Stimulated activated effector memory CD8-positive, alpha-beta T cell treated with anti-CD3 and anti-CD28 coated beads, Interleukin-12 subunit alpha, Interleukin-12 subunit beta, amount 100 ng/mL, for 72 hours (primary cell): ENCODE measurements around the gene CMTM7.
"Not testable (repeated sequence)": the region's sequence is repeated elsewhere in the genome, so short reads cannot be mapped to it uniquely, and the experiment has no call there.

Experiments used
- ATAC-seq: fragments of 150-1000 bp; cut with Tn5 transposase; 2 replicates; pipeline ENCODE4 v1.10.0; 2021
- DNase-seq, 2 donors: peaks; one replicate each; pipeline ENCODE4 v3.0.0; 2021 to 2022; ENCODE audit warnings: low spot score in 2 of 2
- H3K27ac Mint-ChIP-seq: one replicate; pipeline ENCODE4 v1.8.0; 2022; ENCODE audit warnings: mild to moderate bottlenecking, mixed read lengths
- H3K36me3 Mint-ChIP-seq: one replicate; pipeline ENCODE4 v1.8.0; 2022; ENCODE audit warnings: mild to moderate bottlenecking, mixed read lengths
- H3K4me1 Mint-ChIP-seq: one replicate; pipeline ENCODE4 v1.8.0; 2022; ENCODE audit warnings: mixed read lengths
- H3K4me3 Mint-ChIP-seq: one replicate; pipeline ENCODE4 v1.8.0; 2022; ENCODE audit warnings: mild to moderate bottlenecking, mixed read lengths
- H3K9me3 Mint-ChIP-seq: one replicate; pipeline ENCODE4 v1.8.0; 2022; ENCODE audit warnings: mixed read lengths

The CMTM7 gene

GRCh38 chr3:32435911-32436815, 44.5 kb downstream of the CMTM7 start:
- H3K27ac Mint-ChIP-seq = peak overlapping the region; percentile 65
- DNase-seq (peak in 1 of 2 donors; percentile 54), ATAC-seq (no peak)
- peak overlapping the region; percentile 18 for H3K4me3 Mint-ChIP-seq
- no peaks in the 10 kb centered on the region for H3K9me3 Mint-ChIP-seq
- H3K36me3 Mint-ChIP-seq = no peaks in the 10 kb centered on the region
- peaks cover 65% of the 10 kb centered on the region for H3K4me1 Mint-ChIP-seq

GRCh38 chr3:32436816-32437189, 45.1 kb downstream of the CMTM7 start:
- no peak for DNase-seq

GRCh38 chr3:32437896-32438295, 46.2 kb downstream of the CMTM7 start:
- peaks cover 60% of the 10 kb centered on the region for H3K4me1 Mint-ChIP-seq
- peaks cover 5% of the 10 kb centered on the region for H3K36me3 Mint-ChIP-seq
- H3K9me3 Mint-ChIP-seq = no peaks in the 10 kb centered on the region
- H3K4me3 Mint-ChIP-seq = no peak overlapping the region
- H3K27ac Mint-ChIP-seq = no peak overlapping the region
- peak in 1 of 2 donors; percentile 44 for DNase-seq
- no peak for ATAC-seq

More at GRCh38 chr3:32436816-32437189, 45.1 kb downstream of the CMTM7 start:
- Mint-ChIP-seq H3K9me3 (no peaks in the 10 kb centered on the region), H3K4me1 (peaks cover 66% of the 10 kb centered on the region), H3K27ac (peak overlapping the region; percentile 65), H3K4me3 (no peak overlapping the region), H3K36me3 (no peaks in the 10 kb centered on the region)
- no peak for ATAC-seq

GRCh38 chr3:32438596-32439344, 47.1 kb downstream of the CMTM7 start:
- Mint-ChIP-seq H3K36me3 (peaks cover 13% of the 10 kb centered on the region), H3K9me3 (no peaks in the 10 kb centered on the region), H3K27ac (peak overlapping the region; percentile 77), H3K4me3 (peak overlapping the region; percentile 44), H3K4me1 (peaks cover 60% of the 10 kb centered on the region)
- ATAC-seq (peak; percentile 94), DNase-seq (peak in 1 of 2 donors; percentile 58)

- ATAC-seq = peak; percentile 22
- H3K27ac Mint-ChIP-seq = peak overlapping the region; percentile 77
- not testable (repeated sequence) for H3K9me3 Mint-ChIP-seq
- peaks cover 65% of the 10 kb centered on the region for H3K4me1 Mint-ChIP-seq
- peak in 1 of 2 donors; percentile 42 for DNase-seq
- peaks cover 13% of the 10 kb centered on the region for H3K36me3 Mint-ChIP-seq
- peak overlapping the region; percentile 44 for H3K4me3 Mint-ChIP-seq
Observed at GRCh38 chr3:32439421-32439820, 47.8 kb downstream of the CMTM7 start.

GRCh38 chr3:32440611-32441350, 49.1 kb downstream of the CMTM7 start:
- H3K4me3 Mint-ChIP-seq = no peak overlapping the region
- no peak overlapping the region for H3K27ac Mint-ChIP-seq
- H3K36me3 Mint-ChIP-seq = peaks cover 13% of the 10 kb centered on the region
- peaks cover 64% of the 10 kb centered on the region for H3K4me1 Mint-ChIP-seq
- ATAC-seq = no peak
- DNase-seq = no peak
- no peaks in the 10 kb centered on the region for H3K9me3 Mint-ChIP-seq

- peaks cover 13% of the 10 kb centered on the region for H3K36me3 Mint-ChIP-seq
- H3K4me3 Mint-ChIP-seq = no peak overlapping the region
- peaks cover 60% of the 10 kb centered on the region for H3K4me1 Mint-ChIP-seq
- ATAC-seq = no peak
- no peak for DNase-seq
- H3K27ac Mint-ChIP-seq = no peak overlapping the region
- no peaks in the 10 kb centered on the region for H3K9me3 Mint-ChIP-seq
Observed at GRCh38 chr3:32442766-32443165, 51.1 kb downstream of the CMTM7 start.

- peak; percentile 70 for ATAC-seq
- no peaks in the 10 kb centered on the region for H3K9me3 Mint-ChIP-seq
- H3K4me1 Mint-ChIP-seq = peaks cover 56% of the 10 kb centered on the region
- H3K36me3 Mint-ChIP-seq = peaks cover 16% of the 10 kb centered on the region
- H3K4me3 Mint-ChIP-seq = no peak overlapping the region
- DNase-seq = no peak
- H3K27ac Mint-ChIP-seq = no peak overlapping the region
Observed at GRCh38 chr3:32443478-32443877, 51.8 kb downstream of the CMTM7 start.

GRCh38 chr3:32447865-32448400, 56.3 kb downstream of the CMTM7 start:
- Mint-ChIP-seq H3K4me1 (peaks cover 42% of the 10 kb centered on the region), H3K27ac (peak overlapping the region; percentile 68), H3K9me3 (no peaks in the 10 kb centered on the region), H3K36me3 (peaks cover 20% of the 10 kb centered on the region), H3K4me3 (no peak overlapping the region)
- ATAC-seq = no peak
- DNase-seq = no peak

- DNase-seq (no peak), ATAC-seq (no peak)
- Mint-ChIP-seq H3K27ac (peak overlapping the region; percentile 68), H3K9me3 (no peaks in the 10 kb centered on the region), H3K36me3 (peaks cover 23% of the 10 kb centered on the region), H3K4me3 (no peak overlapping the region), H3K4me1 (peaks cover 32% of the 10 kb centered on the region)
Observed at GRCh38 chr3:32448686-32449474, 57.2 kb downstream of the CMTM7 start.

- H3K4me1 Mint-ChIP-seq = peaks cover 28% of the 10 kb centered on the region
- no peak for ATAC-seq
Observed at GRCh38 chr3:32449691-32450090, 58.0 kb downstream of the CMTM7 start.

GRCh38 chr3:32450426-32450825, 58.8 kb downstream of the CMTM7 start:
- H3K9me3 Mint-ChIP-seq = no peaks in the 10 kb centered on the region
- H3K27ac Mint-ChIP-seq = peak overlapping the region; percentile 53
- DNase-seq (no peak), ATAC-seq (no peak)
- H3K36me3 Mint-ChIP-seq = peaks cover 33% of the 10 kb centered on the region
- no peak overlapping the region for H3K4me3 Mint-ChIP-seq
- H3K4me1 Mint-ChIP-seq = peaks cover 32% of the 10 kb centered on the region

More at GRCh38 chr3:32449691-32450090, 58.0 kb downstream of the CMTM7 start:
- Mint-ChIP-seq H3K4me3 (no peak overlapping the region), H3K27ac (peak overlapping the region; percentile 53), H3K36me3 (peaks cover 30% of the 10 kb centered on the region), H3K9me3 (no peaks in the 10 kb centered on the region)
- DNase-seq = no peak

- H3K4me3 Mint-ChIP-seq = no peak overlapping the region
- no peak for ATAC-seq
- peaks cover 39% of the 10 kb centered on the region for H3K4me1 Mint-ChIP-seq
- DNase-seq = no peak
- H3K9me3 Mint-ChIP-seq = no peaks in the 10 kb centered on the region
- peaks cover 33% of the 10 kb centered on the region for H3K36me3 Mint-ChIP-seq
- H3K27ac Mint-ChIP-seq = peak overlapping the region; percentile 53
Observed at GRCh38 chr3:32450992-32451659, 59.5 kb downstream of the CMTM7 start.

GRCh38 chr3:32452009-32452408, 60.4 kb downstream of the CMTM7 start:
- Mint-ChIP-seq H3K4me1 (peaks cover 38% of the 10 kb centered on the region), H3K9me3 (no peaks in the 10 kb centered on the region), H3K36me3 (peaks cover 33% of the 10 kb centered on the region), H3K4me3 (no peak overlapping the region), H3K27ac (peak overlapping the region; percentile 43)
- ATAC-seq (no peak), DNase-seq (no peak)
